Activated CD4-positive, alpha-beta T cell treated with anti-CD3 and anti-CD28 coated beads for 4 hours (primary cell): ENCODE data around the gene CAMTA1.
A peak's percentile ranks its signal among the peaks of the same experiment; 100 is the strongest.

Source experiments
- DNase-seq, 2 donors: peaks; one replicate each; pipeline ENCODE4 v3.0.0-alpha.2; 2020

The CAMTA1 gene

DNA sequence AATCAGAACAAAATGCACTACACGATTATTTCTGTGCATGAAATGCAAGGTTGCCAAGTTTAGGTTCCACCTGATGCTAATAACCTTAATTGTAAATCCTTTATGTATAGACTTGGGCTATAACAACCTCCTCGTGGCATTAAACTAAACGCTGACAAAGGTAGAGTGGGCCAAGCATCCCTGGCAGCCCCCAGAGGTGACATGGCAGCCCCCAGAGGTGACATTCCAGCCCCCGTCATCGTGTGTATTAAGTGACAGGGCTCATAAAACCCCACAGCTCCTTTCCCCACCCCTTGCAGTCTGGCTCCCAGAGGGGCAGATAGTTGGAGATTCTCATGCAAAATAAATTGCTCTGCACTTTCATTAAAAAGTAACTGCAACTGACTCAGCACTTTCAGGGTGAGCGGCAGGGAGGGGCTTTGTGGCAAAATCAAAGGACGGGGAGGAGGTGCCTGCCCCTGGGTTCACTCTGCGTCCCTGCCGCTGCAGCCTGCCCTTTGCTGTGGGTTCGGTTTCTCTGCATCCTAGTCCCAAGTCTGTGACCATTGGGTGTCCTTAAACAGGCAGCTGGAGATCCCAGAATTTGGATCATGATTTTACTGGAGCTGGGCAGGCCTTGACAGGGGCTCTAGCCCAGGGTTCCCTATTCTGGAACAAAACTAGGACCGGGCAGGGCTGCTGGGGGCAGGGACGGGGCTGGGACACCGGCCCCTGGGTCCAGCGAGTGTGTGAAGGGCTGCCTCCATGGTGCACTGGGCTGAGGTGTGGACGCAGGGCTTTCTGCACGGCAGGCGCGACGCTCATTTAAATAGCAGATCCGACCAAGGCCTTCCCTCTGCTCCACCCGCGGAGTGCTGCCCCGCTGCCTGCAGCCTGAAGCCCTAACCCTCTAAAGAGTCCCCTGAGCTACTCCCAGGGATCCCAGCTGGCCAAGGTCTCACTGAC, 751.0 kb downstream of the CAMTA1 start:
- no peak for DNase-seq

DNA sequence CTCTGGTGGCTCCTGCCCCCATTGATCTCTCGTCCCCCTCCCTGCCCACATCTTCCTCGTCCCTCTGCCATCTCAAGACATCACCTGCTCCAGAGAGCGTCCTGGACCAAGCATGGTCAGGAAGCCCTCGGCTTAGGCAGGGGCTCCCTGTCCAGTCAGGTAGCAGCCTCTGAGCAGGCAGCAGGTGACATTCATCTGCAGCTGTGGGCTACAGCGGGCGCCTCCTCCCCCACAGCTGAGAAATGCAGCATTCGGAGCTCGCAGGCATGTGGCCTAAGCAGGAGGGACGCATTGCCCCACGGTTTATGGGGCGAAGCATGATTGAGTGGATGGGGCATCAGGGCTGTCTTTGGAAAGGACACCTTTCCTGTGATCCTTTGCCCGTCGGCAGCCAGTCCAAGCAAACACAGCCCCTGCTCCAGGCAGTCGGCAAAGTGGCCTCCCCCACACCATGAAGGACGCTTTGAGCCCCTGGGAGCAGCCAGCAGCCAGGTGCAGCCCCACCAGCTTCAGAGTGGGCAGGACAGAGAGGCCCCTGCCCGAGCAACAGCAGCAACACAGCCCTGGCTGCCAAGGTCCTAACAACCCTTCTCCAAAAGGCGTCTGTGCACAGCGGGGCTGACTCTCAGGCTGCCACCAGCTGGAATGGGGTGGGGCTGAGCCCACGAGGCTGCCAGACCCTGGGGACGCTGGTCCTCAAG, 751.8 kb downstream of the CAMTA1 start:
- DNase-seq = no peak

DNA sequence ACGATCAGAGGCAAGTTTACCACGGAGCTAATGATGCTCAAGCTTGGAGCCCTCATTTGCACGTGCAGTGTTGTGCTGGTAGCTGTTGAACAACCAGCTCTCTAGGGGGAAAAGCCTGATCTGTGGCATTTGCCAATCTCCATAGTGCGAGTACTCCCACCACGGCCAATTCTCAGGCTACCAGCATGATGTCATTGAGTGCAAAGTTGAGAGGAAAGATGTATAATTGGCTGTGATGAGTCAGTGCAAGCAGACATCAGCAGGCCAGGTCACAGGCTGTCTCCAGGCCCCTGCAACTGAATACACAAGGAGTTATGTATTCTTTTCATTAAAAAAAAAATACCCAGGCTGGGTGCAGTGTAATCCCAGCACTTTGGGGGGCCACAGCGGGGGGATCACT, 752.8 kb downstream of the CAMTA1 start:
- no peak for DNase-seq

DNA sequence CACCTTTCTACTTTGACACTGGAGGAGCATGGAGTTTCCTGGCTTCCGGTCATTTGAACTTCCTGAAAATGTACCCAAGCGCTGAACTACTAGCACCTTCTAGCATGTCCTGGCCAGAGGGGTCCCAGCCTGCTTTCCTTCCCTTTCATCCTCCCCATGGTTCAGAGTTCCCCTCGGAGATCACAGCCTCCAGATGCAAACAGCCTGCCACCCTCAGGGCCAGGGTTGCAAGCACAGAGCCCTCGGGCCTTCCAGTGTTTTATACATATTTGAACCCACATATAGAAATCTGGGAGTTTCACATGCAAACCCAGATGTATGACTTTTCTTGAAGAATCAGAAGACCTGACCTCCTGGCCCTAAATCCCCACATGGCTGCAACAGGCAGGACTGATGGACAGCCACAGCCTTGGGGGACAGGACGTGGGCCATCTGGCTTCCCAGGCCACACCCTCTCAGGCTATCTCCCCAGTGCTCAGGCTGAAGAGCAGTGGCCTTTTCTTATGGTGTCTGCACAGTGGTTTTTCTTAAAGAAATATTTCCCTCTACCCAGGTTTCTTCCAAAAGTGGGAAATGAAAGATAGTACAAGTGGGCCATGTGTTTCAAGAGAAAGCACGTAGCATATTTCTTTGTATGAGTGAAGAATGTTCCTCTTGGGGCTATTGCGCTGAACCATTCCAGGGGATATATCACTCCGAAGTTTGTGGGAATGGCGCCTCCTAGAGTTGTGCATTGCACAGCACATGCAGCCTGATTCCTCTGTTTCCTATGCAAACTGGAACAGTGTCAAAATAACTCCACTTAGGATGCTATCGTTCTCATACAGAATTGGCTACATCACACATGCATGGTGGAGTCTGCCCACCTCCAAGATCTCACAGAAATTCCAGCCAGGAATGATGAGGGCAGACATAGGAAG, 753.9 kb downstream of the CAMTA1 start:
- DNase-seq = no peak

DNA sequence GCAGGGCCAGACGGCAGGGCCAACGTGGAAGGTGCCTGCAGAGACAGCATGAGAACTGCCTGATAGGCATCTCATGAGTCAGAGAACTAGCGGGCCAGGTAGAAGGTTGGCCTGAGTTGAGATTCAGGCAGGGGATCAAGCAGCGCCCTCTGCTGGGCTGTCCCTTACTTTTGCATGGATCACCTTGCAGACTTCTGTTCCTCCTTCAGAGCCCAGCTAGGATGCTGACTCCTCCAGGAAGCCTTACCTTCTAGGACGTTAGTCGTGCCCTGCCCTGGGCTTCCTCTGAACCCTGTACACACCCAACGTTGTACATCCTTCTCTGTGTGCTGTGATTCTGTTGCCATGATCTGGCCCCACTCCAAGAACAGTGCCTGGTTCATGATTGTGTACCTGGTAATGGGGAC, 754.5 kb downstream of the CAMTA1 start:
- no peak for DNase-seq

DNA sequence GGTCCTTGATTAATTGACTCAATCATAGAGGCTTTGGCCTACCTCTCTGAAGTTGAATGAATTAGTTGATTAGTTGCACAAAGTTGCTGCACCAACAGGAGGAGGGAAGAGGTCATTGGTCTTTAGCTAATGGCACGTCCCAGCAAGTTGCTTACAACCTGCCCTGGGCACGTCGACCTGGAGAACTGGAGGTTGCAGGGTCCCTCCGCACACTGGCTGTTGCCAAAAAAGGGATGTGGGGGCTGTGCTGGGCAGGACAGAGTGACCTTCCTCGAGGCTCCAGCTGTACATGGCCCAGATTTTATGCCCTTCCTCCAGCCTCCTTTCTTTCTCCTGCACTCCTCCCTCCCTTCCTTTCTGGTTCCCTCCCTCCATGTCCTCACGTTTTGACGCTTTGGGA, 755.6 kb downstream of the CAMTA1 start:
- DNase-seq = no peak

DNA sequence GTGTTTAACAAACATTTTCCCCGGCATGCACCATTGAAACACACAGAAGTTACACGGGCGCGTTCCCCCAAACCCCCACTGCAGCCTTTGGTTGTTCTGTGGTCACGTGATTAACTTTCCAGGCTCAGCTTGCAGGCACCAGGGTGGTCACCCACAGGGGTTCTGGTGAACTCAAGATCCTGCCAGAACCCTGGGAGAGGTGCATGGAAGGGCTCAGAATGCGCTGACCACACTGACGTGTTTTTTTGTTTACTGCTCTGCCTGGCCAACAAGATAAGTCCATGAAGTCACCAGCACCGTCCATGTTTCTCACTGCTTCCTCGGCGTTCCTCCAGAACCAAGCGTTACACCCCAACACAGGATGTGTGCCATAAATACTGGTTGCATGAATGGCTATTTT, 756.4 kb downstream of the CAMTA1 start:
- no peak for DNase-seq

DNA sequence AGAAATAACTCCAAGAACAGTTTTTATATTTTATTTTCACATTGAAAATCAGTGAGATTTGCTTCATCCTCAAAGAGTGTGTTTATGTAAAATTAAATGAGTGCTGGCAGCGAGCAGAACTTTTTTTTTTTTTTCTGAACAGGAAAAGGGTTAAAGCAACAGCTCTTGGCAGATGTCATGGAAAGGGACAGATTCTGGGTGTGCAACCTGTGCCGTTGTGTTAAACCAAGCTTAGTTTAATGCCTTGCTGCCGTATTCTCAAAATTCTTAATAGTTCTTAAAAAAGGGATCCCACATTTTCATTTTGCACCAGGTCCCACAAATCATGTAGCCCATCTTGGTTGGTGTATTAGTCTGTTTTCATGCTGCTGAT, 758.5 kb downstream of the CAMTA1 start:
- DNase-seq = no peak

DNA sequence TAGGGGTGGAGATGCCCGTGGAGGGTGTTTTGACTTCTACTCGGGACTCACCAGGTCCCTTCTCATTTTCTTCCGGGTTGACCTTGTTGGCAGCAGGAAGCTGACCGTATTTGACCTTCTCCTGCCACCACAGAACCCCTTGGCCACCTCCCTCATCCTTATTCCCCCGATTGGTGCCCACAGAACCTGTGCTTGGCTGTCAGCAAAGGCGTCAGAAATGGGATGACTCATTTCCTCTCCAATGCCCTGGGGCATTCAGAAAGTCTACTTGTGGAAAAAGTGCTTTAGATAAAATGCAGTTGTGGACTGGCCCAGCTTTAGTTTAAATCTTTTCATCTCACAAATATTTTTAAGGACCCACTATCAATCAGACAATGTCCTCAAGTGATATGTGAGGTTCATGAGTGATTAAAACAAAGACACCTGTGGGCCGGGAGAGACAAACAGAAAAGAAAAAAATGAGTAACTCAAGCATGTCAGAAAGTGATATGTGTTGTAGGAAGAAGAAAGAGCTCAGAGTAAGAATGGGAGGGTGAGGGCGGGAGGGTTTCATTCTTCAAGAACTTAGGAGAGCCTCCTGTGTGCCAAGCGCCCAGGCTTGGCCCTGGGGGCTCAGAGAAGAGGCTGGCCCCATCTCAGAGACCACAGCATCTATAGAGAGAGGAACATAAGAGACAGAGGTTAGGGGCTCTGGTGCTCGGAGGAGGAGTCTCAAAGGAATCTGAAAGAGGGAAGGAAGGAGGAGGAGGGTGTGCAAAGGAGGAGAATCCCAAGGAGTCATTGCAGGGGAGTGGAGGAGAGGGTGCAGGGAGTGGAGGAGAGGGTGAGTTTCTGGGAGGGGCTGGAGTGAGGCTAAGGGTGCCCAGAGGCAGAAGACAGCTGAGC, 764.3 kb downstream of the CAMTA1 start:
- peak in 1 of 2 donors; percentile 6 for DNase-seq

DNA sequence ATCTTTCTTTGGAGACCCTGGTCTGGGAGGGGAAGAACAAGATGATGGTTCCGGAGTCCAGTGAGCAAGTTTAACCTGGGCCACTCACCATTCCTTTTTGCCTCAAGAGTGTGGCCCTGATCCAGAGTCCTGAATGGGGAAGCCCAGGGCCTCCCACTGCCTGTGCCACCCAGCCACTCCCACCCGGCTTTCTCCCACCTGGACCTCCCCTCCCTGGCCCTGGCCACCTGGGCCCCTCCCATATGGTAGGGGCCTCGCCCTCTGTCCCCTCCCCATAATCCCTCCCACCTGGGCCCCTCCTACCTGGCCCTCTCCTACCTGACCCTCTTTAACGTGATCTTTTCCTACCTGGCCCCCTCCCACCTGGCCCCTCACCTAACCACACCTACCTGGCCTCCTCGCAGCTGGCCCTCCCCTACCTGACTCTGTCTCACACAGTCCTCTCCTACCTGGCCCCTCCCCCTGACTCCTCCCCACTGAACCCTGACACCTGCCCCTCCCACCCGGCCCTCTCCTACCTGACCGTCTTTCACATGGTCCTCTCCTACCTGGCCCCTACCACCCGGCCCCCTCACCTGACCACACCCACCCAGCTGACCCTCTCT, 765.1 kb downstream of the CAMTA1 start:
- DNase-seq = no peak

DNA sequence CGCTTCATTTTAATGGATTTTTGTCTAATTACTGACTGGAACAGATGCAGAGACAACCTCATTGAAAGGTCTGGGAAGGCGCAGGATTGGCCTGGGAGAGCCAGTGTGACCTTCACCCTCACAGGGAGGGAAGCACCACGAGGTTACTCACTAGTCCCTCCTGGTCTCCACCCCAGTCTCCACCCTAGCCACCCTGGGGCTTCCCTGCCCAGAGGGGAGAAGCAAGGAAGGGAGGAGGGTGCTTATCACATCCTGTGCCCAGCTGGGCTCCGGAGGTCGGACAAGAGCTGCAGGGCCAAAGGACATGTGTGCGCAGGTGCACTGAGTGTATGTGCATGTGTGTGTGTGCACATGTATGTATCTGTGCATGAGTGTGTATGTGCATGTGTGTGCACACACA, 765.7 kb downstream of the CAMTA1 start:
- DNase-seq = no peak

DNA sequence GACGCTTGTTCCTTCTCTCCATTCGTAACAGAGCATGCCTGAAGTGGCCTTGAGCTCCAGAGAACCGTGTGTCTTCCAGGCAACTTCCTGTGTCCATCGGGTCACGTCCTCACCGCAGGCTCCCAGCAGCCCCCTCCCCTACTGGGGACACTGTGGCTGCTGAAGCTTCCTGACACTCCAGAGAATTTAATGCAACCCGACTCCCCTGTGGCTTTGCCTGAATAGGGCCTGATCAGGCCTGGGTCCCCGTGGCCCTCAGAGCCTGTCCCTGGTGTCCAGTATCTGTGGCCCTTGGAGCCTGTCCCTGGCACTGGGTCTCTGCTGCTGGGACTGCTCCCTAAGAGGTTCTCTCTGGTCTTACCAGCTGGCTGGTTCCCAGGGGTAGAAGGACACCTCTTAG, 766.2 kb downstream of the CAMTA1 start:
- DNase-seq = no peak

DNA sequence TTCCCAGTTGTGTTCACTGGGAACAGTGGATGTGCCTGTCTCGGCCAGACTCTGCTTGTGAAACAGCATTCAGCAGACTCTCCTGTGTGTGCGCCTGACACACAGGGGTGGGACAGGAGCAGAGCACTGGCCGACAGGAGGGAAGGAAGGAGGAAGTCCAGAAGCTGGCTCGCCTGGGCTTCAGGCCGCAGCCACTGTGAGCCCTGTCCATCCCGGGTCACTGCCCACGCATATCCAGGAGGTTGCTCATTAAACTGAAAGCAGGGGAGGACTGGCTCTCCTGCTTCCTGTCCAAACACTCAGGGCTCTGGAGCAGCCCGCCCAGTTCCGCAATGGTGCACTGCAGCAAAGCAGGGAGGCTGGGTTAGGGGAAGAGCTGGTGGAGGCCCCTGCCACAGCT, 767.1 kb downstream of the CAMTA1 start:
- no peak for DNase-seq

DNA sequence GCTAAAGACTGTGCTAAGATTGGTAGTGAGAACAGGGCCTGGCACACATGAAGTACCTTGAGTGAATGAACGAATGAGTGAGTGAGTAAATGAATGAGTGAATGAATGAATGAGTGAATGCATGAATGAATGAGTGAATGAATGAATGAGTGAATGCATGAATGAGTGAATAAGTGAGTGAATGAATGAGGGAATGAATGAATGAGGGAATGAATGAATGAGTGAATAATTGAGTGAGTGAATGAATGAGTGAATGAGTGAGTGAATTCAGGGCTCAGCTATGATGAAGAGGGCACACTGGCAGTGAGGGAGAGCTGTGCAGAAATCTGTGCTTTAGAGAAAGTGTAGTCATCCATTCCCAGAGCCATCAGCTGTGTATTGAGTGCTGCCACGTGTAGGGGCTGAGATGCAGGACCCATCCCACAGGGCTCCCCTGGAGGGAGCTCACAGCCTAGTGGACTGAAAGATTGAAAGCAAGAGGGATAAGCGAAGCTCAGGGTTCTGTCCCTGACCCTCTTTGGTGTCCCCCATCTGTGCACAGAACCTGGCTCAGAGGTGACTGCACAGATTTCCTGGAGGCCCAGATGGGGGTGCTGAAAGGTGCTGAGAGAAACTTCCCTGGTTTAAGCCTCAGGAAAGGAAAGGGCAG, 767.9 kb downstream of the CAMTA1 start:
- DNase-seq = no peak

DNA sequence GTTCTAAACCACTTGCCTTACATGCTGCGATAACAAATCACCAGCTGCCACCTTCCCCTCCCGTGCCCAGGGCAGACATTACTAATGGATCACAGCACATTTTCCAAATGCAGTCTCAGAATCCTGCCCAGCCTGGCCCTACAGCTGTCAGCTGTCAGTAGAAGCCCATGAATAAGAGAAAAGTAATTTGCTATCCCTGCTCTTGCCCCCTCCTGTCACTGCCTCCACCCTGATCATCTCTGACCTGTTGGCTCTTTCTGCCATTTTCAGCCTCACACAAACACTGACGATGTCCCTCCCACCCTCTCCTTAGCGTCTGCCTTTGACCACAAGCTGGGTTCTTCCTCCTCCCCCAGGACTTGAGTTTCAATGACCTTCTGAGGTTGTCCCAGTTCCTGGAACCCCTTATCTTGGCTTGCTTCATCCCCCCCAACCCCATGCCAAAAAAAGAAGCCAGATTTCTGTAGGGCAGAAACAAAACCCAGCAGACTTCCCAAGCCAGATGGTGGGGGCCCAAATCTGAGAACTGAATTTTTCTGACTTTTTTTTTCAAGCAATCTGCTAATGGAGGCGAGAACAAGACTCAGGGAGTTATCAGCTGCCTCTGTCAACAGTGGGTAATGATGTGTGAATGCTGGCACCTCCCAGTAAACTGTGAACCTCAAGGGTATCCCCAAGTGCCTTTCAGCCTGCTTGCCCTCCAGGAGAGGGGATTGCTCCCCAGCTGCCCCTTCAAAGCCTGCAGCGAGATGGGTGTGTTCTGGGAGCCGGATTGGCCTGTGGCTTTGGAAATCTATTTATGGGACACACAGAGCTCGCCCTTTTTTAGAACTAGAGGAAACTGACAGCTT, 769.4 kb downstream of the CAMTA1 start:
- no peak for DNase-seq

DNA sequence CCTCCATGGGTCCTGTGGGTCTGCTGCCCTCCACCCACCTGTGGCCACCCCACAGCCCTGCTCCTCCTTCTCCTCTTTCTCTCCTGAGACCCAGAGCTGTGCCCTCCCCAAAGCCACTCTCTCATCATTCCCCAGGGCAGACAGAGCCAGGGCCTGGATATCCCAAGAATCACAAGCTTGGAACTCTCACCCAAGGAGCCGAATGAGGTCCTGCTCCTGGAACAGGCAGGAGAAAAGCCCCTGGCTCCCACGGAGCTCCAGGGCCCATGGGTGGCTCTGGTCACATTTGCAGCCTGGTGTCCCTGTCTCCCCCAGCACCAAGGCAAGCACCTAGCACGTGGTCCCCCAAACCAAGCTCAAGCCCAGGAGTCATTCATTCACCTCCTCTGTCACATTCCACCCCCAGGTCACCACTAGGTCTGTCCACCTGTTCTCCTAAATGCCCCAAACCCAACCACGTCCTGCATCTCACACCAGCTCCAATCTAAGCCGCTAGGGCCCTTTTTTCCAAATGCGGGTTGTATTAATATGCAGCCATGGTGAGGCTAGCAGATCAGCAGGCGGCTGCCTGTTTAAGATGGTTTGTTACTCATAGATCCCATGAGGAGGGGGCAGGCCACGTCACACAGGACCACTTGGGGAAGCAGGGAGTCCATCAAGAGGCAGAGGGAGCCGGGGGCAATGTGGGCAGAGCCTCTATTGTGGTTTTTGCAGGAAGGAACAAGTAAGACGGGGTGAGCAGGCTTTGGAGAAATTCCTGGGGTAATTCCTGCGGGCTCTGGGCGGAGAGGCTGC, 770.3 kb downstream of the CAMTA1 start:
- DNase-seq = no peak

DNA sequence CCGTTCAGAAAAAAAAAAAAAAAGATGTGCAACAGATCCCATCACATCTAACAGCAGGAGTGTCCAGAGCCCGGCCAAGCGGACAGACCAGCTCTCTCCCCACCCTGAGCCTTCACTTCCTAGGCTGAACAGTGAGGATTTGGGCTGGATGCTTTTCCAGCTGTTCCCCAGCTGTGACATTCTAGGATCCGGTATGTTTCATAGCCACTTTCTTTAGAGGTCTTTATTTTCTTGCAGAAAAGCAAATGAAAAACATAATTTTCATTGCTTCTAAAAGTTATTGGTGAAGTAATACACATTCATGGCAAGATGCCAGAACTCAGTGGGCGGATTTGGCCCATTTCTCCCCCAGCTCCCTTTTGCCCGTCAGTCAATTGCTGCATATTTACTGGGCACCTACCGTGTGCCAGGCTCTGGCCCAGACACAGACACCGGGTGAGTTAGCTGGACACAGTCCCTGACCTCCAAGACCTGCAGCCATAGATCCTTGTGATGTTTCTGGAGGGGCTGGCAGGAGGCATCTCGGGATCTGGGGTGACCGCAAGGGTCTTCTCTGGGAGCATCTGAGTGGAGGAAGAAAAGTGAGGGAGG, 772.1 kb downstream of the CAMTA1 start:
- no peak for DNase-seq

DNA sequence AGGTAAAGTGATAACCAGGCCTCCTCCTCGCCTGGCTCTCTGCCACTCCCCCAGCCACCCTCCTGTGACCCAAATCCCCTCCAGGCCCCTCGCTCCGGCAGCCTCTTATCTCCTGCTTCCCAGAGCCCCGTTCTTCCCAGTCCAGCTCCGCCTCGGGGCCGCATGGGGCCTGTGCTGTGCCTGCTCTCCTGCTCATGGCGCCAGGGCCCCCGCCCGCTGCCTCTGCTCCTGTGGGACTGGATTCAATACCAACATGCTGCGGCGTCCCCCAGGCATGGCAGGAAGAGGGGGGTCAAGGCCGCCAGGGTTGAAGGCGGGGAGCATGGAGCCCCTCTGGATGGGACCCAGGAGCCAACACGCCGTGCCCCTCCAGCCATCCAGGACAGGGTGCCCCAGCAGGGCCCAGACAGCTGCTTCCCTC, 772.8 kb downstream of the CAMTA1 start:
- DNase-seq = no peak

DNA sequence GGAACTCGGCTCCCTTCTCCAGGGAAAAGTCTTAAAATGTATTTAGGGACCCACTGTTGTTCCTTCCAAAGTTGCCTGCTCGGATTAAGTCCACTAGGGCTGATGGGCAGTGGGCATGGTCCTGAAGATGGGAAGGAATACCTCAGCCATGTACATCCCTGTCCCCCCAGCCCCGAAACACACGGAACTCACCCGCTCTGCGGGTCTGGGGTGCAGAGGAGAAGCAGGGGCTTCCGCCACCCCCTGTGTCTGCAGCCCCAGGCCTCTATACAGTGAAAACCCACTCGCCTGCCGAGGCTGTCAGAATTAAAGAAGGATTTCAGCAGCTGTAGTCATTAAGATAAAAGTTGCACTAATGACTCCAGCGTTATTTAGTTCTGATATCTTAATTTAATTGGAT, 773.2 kb downstream of the CAMTA1 start:
- DNase-seq = no peak
